Inflammatory macrophage (primary cell): ENCODE measurements around the gene TIMM29.
A peak's percentile ranks its signal among the peaks of the same experiment; 100 is the strongest.
"Not testable (repeated sequence)": the region's sequence is repeated elsewhere in the genome, so short reads cannot be mapped to it uniquely, and the experiment has no call there.

Experiments used
- DNase-seq, 2 donors: peaks; one replicate each; pipeline ENCODE4 v3.0.0-alpha.2; 2020 to 2022

TIMM29 gene

GRCh38 chr19:10913716-10914340 is 14.8 kb upstream of the TIMM29 start:
- DNase-seq, result no peak

GRCh38 chr19:10915130-10916091 is 13.2 kb upstream of the TIMM29 start:
- DNase-seq, result no peak

GRCh38 chr19:10916602-10917001 is 12.0 kb upstream of the TIMM29 start:
- no peak for DNase-seq

DNA sequence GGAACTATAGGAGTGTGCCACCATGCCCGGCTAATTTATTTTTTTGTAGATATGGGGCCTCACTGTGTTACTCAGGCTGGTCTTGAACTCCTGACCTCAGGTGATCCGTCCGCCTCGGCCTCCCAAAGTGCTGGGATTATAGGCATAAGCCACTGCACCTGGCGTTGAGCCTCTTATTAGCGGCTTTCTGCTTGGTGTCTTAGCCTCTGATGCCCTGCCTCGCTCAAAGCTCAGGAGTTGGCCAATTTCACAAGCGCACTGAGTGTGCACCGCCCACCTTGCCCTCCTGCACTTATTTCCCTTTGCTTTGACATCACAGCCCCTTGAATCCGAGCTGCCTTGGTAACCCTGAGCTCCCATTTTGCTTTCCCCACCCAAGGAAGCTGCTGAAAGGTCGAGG is 10.3 kb upstream of the TIMM29 start:
- no peak for DNase-seq

GRCh38 chr19:10919352-10920287 is 9.0 kb upstream of the TIMM29 start:
- no peak for DNase-seq

GRCh38 chr19:10920288-10920655 is 8.3 kb upstream of the TIMM29 start:
- DNase-seq, result no peak

DNA sequence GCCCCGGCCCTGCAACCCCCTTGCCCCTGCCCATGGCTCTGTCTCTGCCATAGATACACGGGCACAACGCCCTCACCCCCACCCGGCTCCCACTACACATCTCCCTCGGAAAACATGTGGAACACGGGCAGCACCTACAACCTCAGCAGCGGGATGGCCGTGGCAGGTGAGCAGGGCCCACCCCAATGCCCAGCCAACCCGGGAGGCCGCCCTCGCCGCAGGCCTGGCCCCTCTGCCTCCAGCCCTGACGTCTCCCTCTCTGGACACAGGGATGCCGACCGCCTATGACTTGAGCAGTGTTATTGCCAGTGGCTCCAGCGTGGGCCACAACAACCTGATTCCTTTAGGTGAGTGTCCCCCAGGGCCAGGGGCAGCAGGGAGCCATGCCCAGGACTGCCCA is 7.8 kb upstream of the TIMM29 start:
- no peak for DNase-seq

- DNase-seq, result no peak
Observed at GRCh38 chr19:10921199-10921909, 7.3 kb upstream of the TIMM29 start.

- DNase-seq, result no peak
Observed at GRCh38 chr19:10921910-10922637, 6.5 kb upstream of the TIMM29 start.

- no peak for DNase-seq
Observed at GRCh38 chr19:10922638-10923014, 6.0 kb upstream of the TIMM29 start.

DNA sequence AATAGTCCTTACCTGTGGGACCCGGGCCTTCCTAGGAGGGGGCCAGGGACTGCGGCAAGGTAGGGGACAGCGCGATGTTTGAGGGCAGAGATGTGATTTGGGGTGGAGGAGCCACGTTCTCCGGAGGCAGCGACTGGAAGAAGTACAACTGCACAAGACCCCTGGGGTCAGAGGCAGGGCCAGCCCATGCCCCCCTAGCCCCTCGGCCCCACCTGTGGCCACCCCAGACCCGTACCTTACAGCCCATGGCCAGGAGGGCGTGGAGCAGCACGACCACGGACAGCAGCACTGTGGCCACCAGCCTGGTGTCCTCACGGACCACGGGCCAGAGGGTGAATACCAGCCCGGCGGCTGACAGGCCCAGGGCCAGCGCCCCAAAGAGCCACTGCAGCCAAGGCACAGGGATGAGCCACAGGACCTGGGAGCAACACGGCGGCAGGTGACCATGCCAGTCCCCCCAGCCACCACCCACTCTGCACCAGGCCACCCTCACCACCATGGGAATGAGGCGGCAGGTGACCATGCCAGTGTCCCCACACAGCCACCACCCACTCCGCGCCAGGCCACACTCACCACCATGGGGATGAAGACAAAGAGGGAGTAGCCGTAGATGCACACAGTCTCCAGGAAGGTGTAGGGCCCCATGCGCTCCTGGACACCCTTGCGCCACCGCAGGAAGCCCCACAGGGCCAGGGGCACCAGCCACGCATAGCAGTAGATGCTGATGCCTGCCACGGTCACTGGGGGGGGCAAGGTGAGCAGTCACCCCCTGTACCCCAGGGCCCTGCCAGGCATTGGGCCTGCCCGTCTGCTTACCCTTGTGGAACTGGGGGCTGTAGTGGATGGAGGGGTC is 5.1 kb upstream of the TIMM29 start:
- DNase-seq, result no peak

DNA sequence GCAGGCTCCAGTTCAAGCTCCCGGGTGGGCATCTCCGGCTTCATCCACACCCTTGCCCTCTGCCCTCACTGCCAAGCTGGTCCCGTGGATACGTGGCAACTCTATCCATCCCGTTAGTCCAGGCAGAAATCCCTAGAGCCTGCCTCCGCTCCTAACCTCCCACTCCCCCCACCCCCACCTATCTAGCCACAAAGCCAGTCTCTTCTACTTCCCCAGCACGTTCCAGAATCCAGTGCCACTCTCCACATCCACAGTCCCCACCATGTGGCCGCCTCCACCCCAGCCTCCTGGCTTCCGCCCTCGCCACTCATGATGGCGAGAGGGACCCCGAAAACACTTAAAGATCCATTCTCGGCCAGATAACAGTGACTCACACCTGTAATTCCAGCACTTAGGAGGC is 4.0 kb upstream of the TIMM29 start:
- DNase-seq, result no peak

- DNase-seq, result peak; percentile 6 to 30
Observed at GRCh38 chr19:10927730-10928562, 665 bp upstream of the TIMM29 start.

GRCh38 chr19:10929402-10929794 is 787 bp downstream of the TIMM29 start:
- peak in 1 of 2 donors; percentile 2 for DNase-seq

GRCh38 chr19:10935371-10936059 is 6.9 kb downstream of the TIMM29 start:
- no peak for DNase-seq

DNA sequence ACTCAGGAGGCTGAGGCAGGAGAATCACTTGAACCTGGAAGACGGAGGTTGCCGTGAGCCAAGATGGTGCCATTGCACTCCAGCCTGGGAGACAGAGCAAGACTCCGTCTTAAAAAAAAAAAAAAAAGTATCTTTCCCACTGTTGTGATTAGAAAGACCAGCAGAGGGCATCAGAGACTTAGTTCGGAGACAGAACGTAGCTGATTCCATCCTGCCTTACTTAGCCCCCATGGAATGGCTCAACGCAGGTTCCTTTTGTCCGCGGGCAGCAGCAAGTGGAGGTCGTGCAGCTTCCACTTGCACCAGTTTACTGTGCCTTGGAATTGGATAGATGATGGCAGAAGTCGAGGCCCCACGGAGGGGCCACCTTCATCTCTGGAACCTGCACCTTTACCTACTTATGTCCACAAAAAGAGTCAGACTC is 8.1 kb downstream of the TIMM29 start:
- peak; percentile 70 to 77 for DNase-seq

DNA sequence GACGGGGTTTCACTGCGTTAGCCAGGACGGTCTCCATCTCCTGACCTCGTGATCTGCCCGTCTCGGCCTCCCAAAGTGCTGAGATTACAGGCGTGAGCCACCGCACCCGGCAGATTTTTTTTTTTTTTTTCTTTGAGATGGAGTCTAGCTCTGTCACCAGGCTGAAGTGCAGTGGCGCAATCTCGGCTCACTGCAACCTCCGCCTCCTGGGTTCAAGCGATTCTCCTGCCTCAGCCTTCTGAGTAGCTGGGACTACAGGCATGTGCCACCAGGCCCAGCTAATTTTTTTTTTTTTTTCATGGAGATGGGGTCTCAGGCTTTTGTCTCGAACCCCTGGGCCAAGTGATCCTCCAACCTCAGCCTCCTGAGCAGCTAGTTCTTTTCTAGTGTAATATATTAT is 13.0 kb downstream of the TIMM29 start:
- not testable (repeated sequence) for DNase-seq

DNA sequence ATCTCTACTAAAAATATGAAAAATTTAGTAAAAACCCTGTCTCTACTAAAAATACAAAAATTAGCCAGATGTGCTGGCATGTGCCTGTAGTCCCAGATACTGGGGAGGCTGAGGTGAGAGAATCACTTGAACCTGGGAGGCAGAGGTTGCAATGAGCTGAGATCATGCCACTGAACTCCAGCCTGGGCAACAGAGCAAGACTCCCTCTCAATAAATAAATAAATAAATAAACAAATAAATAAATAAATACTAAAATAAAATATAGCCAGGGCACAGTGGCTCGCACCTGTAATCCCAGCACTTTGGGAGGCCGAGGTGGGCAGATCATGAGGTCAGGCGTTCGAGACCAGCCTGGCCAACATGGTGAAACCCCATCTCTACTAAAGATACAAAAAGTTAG is 14.8 kb downstream of the TIMM29 start:
- not testable (repeated sequence) for DNase-seq

- DNase-seq, result no peak
Observed at GRCh38 chr19:10945264-10945663, 16.7 kb downstream of the TIMM29 start.
